Stimulated activated CD4-positive, alpha-beta T cell treated with anti-CD3 and anti-CD28 coated beads, Interleukin-4, amount 100 ng/mL, for 24 hours (primary cell): ENCODE results near the gene MYOF.
"Not testable (repeated sequence)": the region's sequence is repeated elsewhere in the genome, so short reads cannot be mapped to it uniquely, and the experiment has no call there.

ENCODE experiments used
- DNase-seq: peaks from one replicate; pipeline ENCODE4 v3.0.0-alpha.2; 2020

Gene MYOF

GRCh38 chr10:93342921-93343320 lies 139.2 kb downstream of the MYOF start:
- DNase-seq: no peak

GRCh38 chr10:93342366-93342765 lies 139.8 kb downstream of the MYOF start:
- DNase-seq: no peak

- DNase-seq: no peak
These were observed 144.8 kb downstream of the MYOF start for GRCh38 chr10:93337309-93337721.

- no peak for DNase-seq
These were observed 145.5 kb downstream of the MYOF start for GRCh38 chr10:93336678-93337077.

GRCh38 chr10:93336110-93336509 lies 146.0 kb downstream of the MYOF start:
- no peak for DNase-seq

- DNase-seq: no peak
These were observed 147.2 kb downstream of the MYOF start for GRCh38 chr10:93334901-93335327.

- DNase-seq: no peak
These were observed 148.0 kb downstream of the MYOF start for GRCh38 chr10:93334181-93334580.

- no peak for DNase-seq
These were observed 148.7 kb downstream of the MYOF start for GRCh38 chr10:93333278-93333978.

GRCh38 chr10:93330824-93331223 lies 151.3 kb downstream of the MYOF start:
- DNase-seq: no peak

- no peak for DNase-seq
These were observed 162.2 kb downstream of the MYOF start for GRCh38 chr10:93319896-93320295.

GRCh38 chr10:93319096-93319495 lies 163.0 kb downstream of the MYOF start:
- no peak for DNase-seq

GRCh38 chr10:93315246-93315645 lies 166.9 kb downstream of the MYOF start:
- no peak for DNase-seq

GRCh38 chr10:93314656-93315055 lies 167.5 kb downstream of the MYOF start:
- not testable (repeated sequence) for DNase-seq

GRCh38 chr10:93313798-93314197 lies 168.3 kb downstream of the MYOF start:
- DNase-seq: no peak

- no peak for DNase-seq
These were observed 173.1 kb downstream of the MYOF start for GRCh38 chr10:93309062-93309461.

- no peak for DNase-seq
These were observed 177.0 kb downstream of the MYOF start for GRCh38 chr10:93305122-93305521.

GRCh38 chr10:93300981-93301380 lies 181.2 kb downstream of the MYOF start:
- DNase-seq: no peak

- no peak for DNase-seq
These were observed 181.7 kb downstream of the MYOF start for GRCh38 chr10:93300288-93300917.

GRCh38 chr10:93299606-93300287 lies 182.4 kb downstream of the MYOF start:
- no peak for DNase-seq

- no peak for DNase-seq
These were observed 182.9 kb downstream of the MYOF start for GRCh38 chr10:93299195-93299594.

- DNase-seq: no peak
These were observed 186.0 kb downstream of the MYOF start for GRCh38 chr10:93296151-93296550.

- no peak for DNase-seq
These were observed 188.1 kb downstream of the MYOF start for GRCh38 chr10:93293999-93294398.

- no peak for DNase-seq
These were observed 191.3 kb downstream of the MYOF start for GRCh38 chr10:93290661-93291354.
